Stomach (tissue), 4 donors: ENCODE data around the gene SOCS7.

ENCODE experiments used
- CTCF ChIP-seq, 7 experiments: fragments of 450-650 bp in 4 of 7; fragments of 200-600 bp in 3 of 7; sonication (generic) in 3 of 7; IDR thresholded peaks; one replicate each; pipeline ENCODE4 v1.5.1; 2016 to 2019; ENCODE audit warnings: antibody characterized with exemption in 7 of 7, control low read depth in 2 of 7, mild to moderate bottlenecking in 1 of 7
- EP300 ChIP-seq: sonication (generic); formaldehyde crosslinking; IDR thresholded peaks from one replicate; pipeline ENCODE4 v1.6.1; 2017; ENCODE audit warnings: antibody characterized with exemption

GRCh38 chr17:38322156-38322779, 29.4 kb upstream of the SOCS7 start:
- peak in 3 of 7 experiments; percentile 86 to 94 (median 88) for TF ChIP-seq CTCF (IDR thresholded peaks at IDR 0.05)
- TF ChIP-seq EP300, result no peak
